Measurements from ENCODE around the gene RADX.

Gene RADX

GRCh38 chrX:106707771-106708454 lies 96.1 kb downstream of the RADX start:
- DNase-seq, result no peak
- H3K27ac ChIP-seq, result no peak overlapping the region

DNA sequence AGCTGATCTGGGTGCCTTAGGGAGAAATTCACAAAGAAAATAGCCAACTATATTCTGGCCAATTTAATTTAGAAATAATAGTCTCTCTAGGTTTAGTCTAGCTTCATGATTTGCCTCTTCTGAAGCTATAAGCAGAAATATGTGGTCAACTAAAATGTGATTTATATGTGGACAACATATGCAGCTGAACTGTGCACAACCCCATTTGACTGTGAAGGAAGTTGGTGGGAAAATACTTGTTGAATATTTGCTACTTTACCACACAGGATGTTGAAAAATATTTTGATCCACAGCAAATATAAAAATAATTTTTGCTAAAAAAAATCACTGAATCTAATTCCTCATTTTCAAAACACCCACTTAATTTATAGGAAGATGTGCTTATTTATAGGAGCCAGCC lies 99.0 kb downstream of the RADX start:
- Histone ChIP-seq H3K27me3 (no peaks in the 10 kb centered on the region), H3K9me3 (no peaks in the 10 kb centered on the region), H3K4me1 (no peaks in the 10 kb centered on the region), H3K27ac (no peak overlapping the region), H3K36me3 (no peaks in the 10 kb centered on the region), H3K4me3 (no peak overlapping the region)
- intact Hi-C loops (cut with DNase I; ENCODE audit: low total_unique reads), result no loop called here
- DNase-seq, result no peak
- no peak for TF ChIP-seq CTCF (IDR thresholded peaks at IDR 0.05)

More at GRCh38 chrX:106707771-106708454, 96.1 kb downstream of the RADX start:
- H3K27me3 ChIP-seq, result no peaks in the 10 kb centered on the region
- no peaks in the 10 kb centered on the region for H3K36me3 ChIP-seq
- H3K4me1 ChIP-seq, result no peaks in the 10 kb centered on the region
- no peaks in the 10 kb centered on the region for H3K9me3 ChIP-seq
- intact Hi-C loops (cut with DNase I; ENCODE audit: low total_unique reads), result no loop called here
- no peak for TF ChIP-seq CTCF (IDR thresholded peaks at IDR 0.05)
- H3K4me3 ChIP-seq, result no peak overlapping the region

DNA sequence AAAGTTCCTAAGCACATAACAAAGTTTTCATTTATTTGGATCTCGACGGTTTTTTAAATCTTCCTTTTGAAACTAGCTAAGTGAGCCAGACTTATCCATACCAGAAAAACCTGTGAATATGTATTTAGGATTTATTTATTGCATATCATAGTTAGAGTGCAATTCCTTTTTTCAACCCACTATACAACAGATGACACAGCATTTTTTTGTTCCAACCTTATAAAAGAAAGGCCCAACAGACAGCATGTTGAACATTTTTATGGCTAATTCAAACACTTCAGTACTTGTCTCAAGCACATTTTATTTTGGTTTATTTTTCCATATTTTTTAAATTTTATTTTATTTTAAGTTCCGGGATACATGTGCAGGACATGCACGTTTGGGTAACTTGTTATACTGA lies 99.6 kb downstream of the RADX start:
- no peaks in the 10 kb centered on the region for H3K4me1 ChIP-seq
- TF ChIP-seq CTCF (IDR thresholded peaks at IDR 0.05), result no peak
- intact Hi-C loops (cut with DNase I; ENCODE audit: low total_unique reads), result no loop called here
- H3K9me3 ChIP-seq, result no peaks in the 10 kb centered on the region
- no peak overlapping the region for H3K27ac ChIP-seq
- DNase-seq, result no peak
- no peaks in the 10 kb centered on the region for H3K36me3 ChIP-seq
- no peaks in the 10 kb centered on the region for H3K27me3 ChIP-seq
- no peak overlapping the region for H3K4me3 ChIP-seq

DNA sequence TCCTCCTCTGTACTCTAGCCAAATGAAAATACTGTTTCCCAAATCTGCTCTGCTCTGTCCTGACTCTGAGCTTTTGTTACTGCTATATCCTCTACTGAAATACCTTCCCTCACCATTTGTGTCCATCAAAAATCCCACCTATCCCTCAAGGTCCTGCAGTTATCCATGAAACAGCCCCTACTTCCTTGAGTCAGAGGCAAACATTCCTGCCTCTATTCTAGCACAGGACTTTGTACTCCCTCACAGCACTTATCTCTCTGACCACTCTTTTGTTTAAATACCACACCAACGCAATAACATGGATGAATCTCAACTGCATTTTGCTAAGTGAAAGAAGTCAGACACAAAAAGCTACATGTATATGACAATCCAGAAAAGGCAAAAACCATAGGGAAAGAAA lies 104.2 kb downstream of the RADX start:
- Histone ChIP-seq H3K4me3 (no peak overlapping the region), H3K9me3 (no peaks in the 10 kb centered on the region), H3K27ac (no peak overlapping the region), H3K27me3 (no peaks in the 10 kb centered on the region), H3K4me1 (no peaks in the 10 kb centered on the region), H3K36me3 (no peaks in the 10 kb centered on the region)
- no peak for DNase-seq
- no peak for TF ChIP-seq CTCF (IDR thresholded peaks at IDR 0.05)
- intact Hi-C loops (cut with DNase I; ENCODE audit: low total_unique reads), result no loop called here

DNA sequence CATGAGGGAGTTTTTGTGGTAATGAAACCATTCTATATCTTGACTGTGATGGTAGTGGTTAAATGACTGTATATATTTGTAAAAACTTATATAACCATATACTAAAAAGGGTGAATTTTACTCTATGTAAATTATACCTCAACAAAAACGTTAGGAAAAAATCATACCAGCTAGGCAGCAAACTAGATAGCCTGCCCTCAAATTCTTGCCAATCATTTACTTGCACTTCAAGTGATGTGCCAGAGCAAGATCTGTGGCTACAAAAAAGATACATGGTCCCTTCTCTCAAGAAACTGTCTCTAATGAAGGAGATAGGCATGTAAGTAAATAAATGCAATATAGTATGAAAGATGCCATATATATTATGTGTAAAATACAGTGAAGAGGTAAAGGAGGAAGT lies 104.7 kb downstream of the RADX start:
- Histone ChIP-seq H3K9me3 (no peaks in the 10 kb centered on the region), H3K36me3 (no peaks in the 10 kb centered on the region), H3K27me3 (no peaks in the 10 kb centered on the region), H3K4me3 (no peak overlapping the region), H3K4me1 (no peaks in the 10 kb centered on the region), H3K27ac (no peak overlapping the region)
- no peak for TF ChIP-seq CTCF (IDR thresholded peaks at IDR 0.05)
- intact Hi-C loops (cut with DNase I; ENCODE audit: low total_unique reads), result no loop called here
- DNase-seq, result no peak

GRCh38 chrX:106718709-106719108 lies 106.9 kb downstream of the RADX start:
- TF ChIP-seq CTCF (IDR thresholded peaks at IDR 0.05), result no peak
- Histone ChIP-seq H3K4me3 (no peak overlapping the region), H3K4me1 (no peaks in the 10 kb centered on the region), H3K27ac (no peak overlapping the region), H3K27me3 (no peaks in the 10 kb centered on the region), H3K36me3 (no peaks in the 10 kb centered on the region), H3K9me3 (no peaks in the 10 kb centered on the region)
- DNase-seq, result no peak
- intact Hi-C loops (cut with DNase I; ENCODE audit: low total_unique reads), result no loop called here

All from tibial artery (tissue), 4 donors.